Measurements from ENCODE around the gene NOL7.

- TF ChIP-seq EZH2phosphoT487 (IDR thresholded peaks at IDR 0.05; ENCODE audit: low read depth) (no peak), CTCF (IDR thresholded peaks at IDR 0.05; ENCODE audit: low read depth, low read length) (no peak)
Measured at GRCh38 chr6:13635948-13636658, 21.0 kb downstream of the NOL7 start.

Data from OCI-LY3 (cell line).